CD8-positive, alpha-beta memory T cell (primary cell): ENCODE results near the gene PTMA. TPM values are rescaled to one million over a fixed set of nuclear protein-coding genes. Genes with fewer than 3 reads are reported as not detected.
A peak's percentile ranks its signal among the peaks of the same experiment; 100 is the strongest.

Experiments used
- CTCF ChIA-PET: fragments of 350-600 bp; sonication (Branson Sonifier 250); formaldehyde crosslinking; loops from one replicate; lab custom pipeline; 2021; ENCODE audit warnings: antibody characterized with exemption; lab: Charles Lee
- POLR2A ChIA-PET: fragments of 350-600 bp; sonication (Branson Sonifier 250); formaldehyde crosslinking; loops from one replicate; lab custom pipeline; 2021; ENCODE audit warnings: antibody characterized with exemption; lab: Charles Lee
- DNase-seq, 5 donors: peaks; one replicate each; pipeline versions ENCODE4 v3.0.0 to v3.0.0-alpha.2; 2020 to 2022; ENCODE audit warnings: mixed read lengths in 1 of 5
- H3K27ac ChIP-seq: one replicate; pipeline ENCODE4 v1.7.0; 2013; ENCODE audit warnings: low read depth, mild to moderate bottlenecking, low read length, moderate library complexity
- H3K27me3 ChIP-seq: 2 replicates; pipeline ENCODE4 v1.7.0; 2013; ENCODE audit warnings: low read length, mild to moderate bottlenecking; ENCODE audit not compliant: insufficient read depth, poor library complexity, severe bottlenecking
- H3K36me3 ChIP-seq: 2 replicates; pipeline ENCODE4 v1.7.0; 2013; ENCODE audit warnings: mild to moderate bottlenecking, low read length, moderate library complexity; ENCODE audit not compliant: insufficient read depth
- H3K4me1 ChIP-seq: 2 replicates; pipeline ENCODE4 v1.7.0; 2013; ENCODE audit warnings: mild to moderate bottlenecking, low read length, moderate library complexity; ENCODE audit not compliant: insufficient read depth
- H3K4me3 ChIP-seq: 2 replicates; pipeline ENCODE4 v1.7.0; 2013; ENCODE audit warnings: mild to moderate bottlenecking, low read length
- H3K9me3 ChIP-seq: 2 replicates; pipeline ENCODE4 v1.7.0; 2013; ENCODE audit warnings: mild to moderate bottlenecking, low read length
- H3K27ac Mint-ChIP-seq, 8 donors: one replicate each; pipeline ENCODE4 v1.8.0; 2020 to 2021; ENCODE audit warnings: mixed read lengths in 8 of 8, mild to moderate bottlenecking in 6 of 8, inconsistent platforms in 3 of 8, moderate library complexity in 3 of 8
- H3K27me3 Mint-ChIP-seq, 2 donors: one replicate each; pipeline ENCODE4 v1.8.0; 2020 to 2021; ENCODE audit warnings: mixed read lengths in 2 of 2, mild to moderate bottlenecking in 1 of 2, moderate library complexity in 1 of 2
- H3K36me3 Mint-ChIP-seq, 3 donors: one replicate each; pipeline ENCODE4 v1.8.0; 2020 to 2021; ENCODE audit warnings: mixed read lengths in 3 of 3, inconsistent platforms in 1 of 3, mild to moderate bottlenecking in 1 of 3
- H3K4me1 Mint-ChIP-seq, 3 donors: one replicate each; pipeline ENCODE4 v1.8.0; 2020 to 2021; ENCODE audit warnings: mixed read lengths in 3 of 3, inconsistent platforms in 1 of 3, mild to moderate bottlenecking in 1 of 3
- H3K4me3 Mint-ChIP-seq, 7 donors: one replicate each; pipeline ENCODE4 v1.8.0; 2020 to 2021; ENCODE audit warnings: mixed read lengths in 7 of 7, mild to moderate bottlenecking in 6 of 7, moderate library complexity in 4 of 7, inconsistent platforms in 2 of 7
- H3K9me3 Mint-ChIP-seq, 5 donors: one replicate each; pipeline ENCODE4 v1.8.0; 2020 to 2022; ENCODE audit warnings: mixed read lengths in 5 of 5, mild to moderate bottlenecking in 3 of 5, moderate library complexity in 2 of 5, inconsistent platforms in 1 of 5
- polyA plus RNA-seq: library from polyadenylated mRNA; unstranded; fragments of 300-500 nt; fragmentation: Illumina TruSeq; gene quantifications from one replicate; pipeline ENCODE4 v1.2.3, GENCODE V29; 2021
- total RNA-seq, 2 experiments: library from RNA; stranded (reverse); gene quantifications; one replicate each; pipeline ENCODE4 v1.2.3, GENCODE V29; 2021

Gene PTMA
- total and polyA plus RNA-seq, 3 experiments from 2014 or later = 1,830 to 2,474 (median 2,403) TPM

DNA sequence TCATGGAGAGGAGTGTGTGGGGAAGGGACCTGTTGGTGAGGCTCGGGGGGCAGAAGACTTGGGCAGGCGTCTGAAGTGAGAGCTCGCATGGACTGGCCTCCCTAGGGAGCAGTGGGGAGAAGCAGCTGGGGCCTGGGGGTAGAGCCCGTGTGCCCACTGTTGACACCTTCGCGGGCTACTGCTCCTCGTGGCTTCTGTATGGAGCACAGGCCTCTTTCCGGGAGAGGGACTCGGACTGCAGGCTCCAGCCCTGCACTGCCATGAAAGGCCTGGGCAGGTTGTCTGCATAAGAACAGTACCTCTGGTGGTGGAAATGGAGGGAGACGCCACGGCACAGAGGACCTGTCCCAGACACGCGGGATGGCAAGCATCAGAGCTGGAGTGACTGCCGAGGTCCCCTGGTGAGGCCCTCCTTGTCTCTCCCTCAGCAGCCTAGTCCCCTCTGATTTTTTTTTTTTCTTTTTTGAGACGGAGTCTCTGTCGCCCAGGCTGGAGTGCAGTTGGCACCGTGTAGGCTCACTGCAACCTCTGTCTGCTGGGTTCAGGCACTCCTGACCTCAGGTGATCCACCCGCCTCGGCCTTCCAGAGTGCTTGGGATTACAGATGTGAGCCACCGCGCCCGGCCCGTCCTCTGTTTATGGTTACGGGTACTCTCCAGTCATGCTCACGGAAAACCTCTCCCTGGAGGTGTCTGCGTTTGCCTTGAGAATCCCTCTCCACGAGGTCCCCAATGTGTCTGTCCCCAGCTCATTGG lies 44.7 kb upstream of the PTMA start:
- Mint-ChIP-seq H3K27ac (peak overlapping the region; percentile 15 to 97 (median 96)), H3K4me1 (peaks cover 7 to 15% (median 12%) of the 10 kb centered on the region in 3 donors)
- no peak overlapping the region for H3K4me3 ChIP-seq

DNA sequence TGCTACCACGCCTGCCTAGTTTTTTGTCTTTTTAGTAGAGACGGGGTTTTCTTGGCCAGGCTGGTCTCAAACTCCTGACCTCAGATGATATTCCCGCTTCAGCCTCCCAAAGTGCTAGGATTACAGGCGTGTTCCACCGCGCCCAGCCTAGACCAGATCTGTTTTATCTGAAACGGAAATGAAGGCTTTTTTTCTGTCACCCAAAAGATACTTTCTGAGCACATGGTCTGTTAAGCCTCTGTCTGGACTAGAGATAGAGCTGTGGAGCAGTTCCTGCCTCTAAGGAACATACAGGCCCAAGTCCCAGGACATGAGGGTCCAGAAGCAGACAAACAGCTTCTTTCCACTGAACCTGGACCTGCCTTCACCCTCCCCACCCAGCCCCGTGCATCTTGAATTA lies 43.6 kb upstream of the PTMA start:
- H3K4me3 Mint-ChIP-seq = no peak overlapping the region
- peak overlapping the region in 1 of 8 donors; percentile 96 for H3K27ac Mint-ChIP-seq
- no peak for DNase-seq
- H3K4me1 Mint-ChIP-seq = peaks cover 7 to 15% (median 12%) of the 10 kb centered on the region in 3 donors
- H3K4me1 ChIP-seq = peaks cover 11% of the 10 kb centered on the region
- H3K36me3 ChIP-seq = no peaks in the 10 kb centered on the region
- H3K9me3 Mint-ChIP-seq = peaks cover 0 to 4% (median 0%) of the 10 kb centered on the region in 5 donors
- no peaks in the 10 kb centered on the region for H3K9me3 ChIP-seq
- peaks cover 0 to 2% (median 0%) of the 10 kb centered on the region in 3 donors for H3K36me3 Mint-ChIP-seq
- CTCF ChIA-PET = interaction anchor here (2.6 to 10.1 kb wide), 2 partner anchors 10 to 50 kb away, joined by 9 to 84 read pairs; no protein-coding TSS in a partner anchor
- no peak overlapping the region for H3K27ac ChIP-seq
- no peaks in the 10 kb centered on the region for H3K27me3 Mint-ChIP-seq
- no peaks in the 10 kb centered on the region for H3K27me3 ChIP-seq
- H3K4me3 ChIP-seq = no peak overlapping the region
- POLR2A ChIA-PET = no interaction called here

More for the DNA sequence above, 44.7 kb upstream of the PTMA start:
- ChIA-PET CTCF (interaction anchor here (0.8 to 10.1 kb wide), 3 partner anchors 12 to 50 kb away, joined by 3 to 84 read pairs (median 23); no protein-coding TSS in a partner anchor), POLR2A (no interaction called here)
- H3K36me3 ChIP-seq = no peaks in the 10 kb centered on the region
- no peaks in the 10 kb centered on the region for H3K9me3 ChIP-seq
- Mint-ChIP-seq H3K4me3 (peak overlapping the region in 6 of 7 donors; percentile 74 to 88 (median 79)), H3K9me3 (peaks cover 0 to 4% (median 0%) of the 10 kb centered on the region in 5 donors), H3K36me3 (peaks cover 0 to 2% (median 0%) of the 10 kb centered on the region in 3 donors), H3K27me3 (peaks cover 0 to 3% of the 10 kb centered on the region in 2 donors)
- no peaks in the 10 kb centered on the region for H3K27me3 ChIP-seq
- H3K27ac ChIP-seq = no peak overlapping the region
- peaks cover 11% of the 10 kb centered on the region for H3K4me1 ChIP-seq
- DNase-seq = no peak

DNA sequence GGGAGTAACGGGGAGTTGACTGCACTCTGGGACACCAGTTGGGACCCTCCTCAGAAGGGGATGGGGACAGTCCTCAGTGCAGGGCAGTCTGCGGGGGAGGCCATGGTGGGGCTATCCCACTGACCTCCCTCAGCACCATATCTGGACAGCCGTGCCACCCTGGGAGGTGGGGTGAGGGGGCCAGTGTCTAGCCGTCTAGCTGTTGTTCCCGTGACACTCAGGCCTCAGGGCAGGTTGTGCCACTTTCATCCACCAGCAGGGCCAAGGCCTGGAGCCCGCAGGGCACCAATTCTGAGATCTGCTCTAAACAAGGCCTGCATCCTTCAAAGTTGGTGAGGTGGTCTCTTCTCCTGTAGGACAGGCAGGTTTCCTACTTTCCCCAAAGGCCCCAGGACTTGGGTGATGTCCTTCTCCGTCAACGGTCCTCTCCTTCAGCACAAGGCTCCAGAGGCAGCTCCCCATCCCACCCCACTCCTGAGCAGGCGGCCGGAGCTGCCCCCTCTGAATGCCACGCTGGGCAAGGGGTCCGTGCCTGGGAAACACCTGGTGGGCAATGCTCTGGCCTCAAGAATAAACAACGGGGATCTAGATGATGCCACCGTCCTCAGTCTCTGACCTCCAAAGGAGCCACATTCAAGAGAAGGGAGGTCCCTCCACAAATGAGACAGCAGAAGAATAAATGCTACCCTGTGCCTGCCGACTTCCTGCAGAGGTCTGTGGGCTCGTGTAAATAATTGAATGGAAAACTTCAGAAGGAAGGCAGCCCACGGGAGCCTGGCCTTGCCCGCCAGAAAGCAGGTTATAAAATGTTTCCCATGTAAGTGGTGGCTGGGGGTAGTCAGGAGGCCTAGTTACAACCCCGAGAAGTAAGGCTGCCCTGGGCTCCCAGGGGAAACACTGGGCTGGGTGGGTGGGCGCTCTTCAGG lies 42.8 kb upstream of the PTMA start:
- H3K4me3 Mint-ChIP-seq = peak overlapping the region in 1 of 7 donors; percentile 9
- Histone ChIP-seq H3K27ac (peak overlapping the region; percentile 61), H3K4me3 (no peak overlapping the region), H3K4me1 (peaks cover 11% of the 10 kb centered on the region), H3K9me3 (no peaks in the 10 kb centered on the region), H3K36me3 (no peaks in the 10 kb centered on the region), H3K27me3 (no peaks in the 10 kb centered on the region)
- DNase-seq = no peak
- H3K36me3 Mint-ChIP-seq = peaks cover 0 to 2% (median 0%) of the 10 kb centered on the region in 3 donors
- peak overlapping the region in 1 of 8 donors; percentile 25 for H3K27ac Mint-ChIP-seq
- peaks cover 0 to 4% (median 0%) of the 10 kb centered on the region in 5 donors for H3K9me3 Mint-ChIP-seq
- no peaks in the 10 kb centered on the region for H3K27me3 Mint-ChIP-seq
- ChIA-PET POLR2A (no interaction called here), CTCF (interaction anchor here (0.6 to 10.1 kb wide), 3 partner anchors 10 to 49 kb away, joined by 3 to 84 read pairs (median 9); no protein-coding TSS in a partner anchor)
- peaks cover 7 to 15% (median 12%) of the 10 kb centered on the region in 3 donors for H3K4me1 Mint-ChIP-seq

DNA sequence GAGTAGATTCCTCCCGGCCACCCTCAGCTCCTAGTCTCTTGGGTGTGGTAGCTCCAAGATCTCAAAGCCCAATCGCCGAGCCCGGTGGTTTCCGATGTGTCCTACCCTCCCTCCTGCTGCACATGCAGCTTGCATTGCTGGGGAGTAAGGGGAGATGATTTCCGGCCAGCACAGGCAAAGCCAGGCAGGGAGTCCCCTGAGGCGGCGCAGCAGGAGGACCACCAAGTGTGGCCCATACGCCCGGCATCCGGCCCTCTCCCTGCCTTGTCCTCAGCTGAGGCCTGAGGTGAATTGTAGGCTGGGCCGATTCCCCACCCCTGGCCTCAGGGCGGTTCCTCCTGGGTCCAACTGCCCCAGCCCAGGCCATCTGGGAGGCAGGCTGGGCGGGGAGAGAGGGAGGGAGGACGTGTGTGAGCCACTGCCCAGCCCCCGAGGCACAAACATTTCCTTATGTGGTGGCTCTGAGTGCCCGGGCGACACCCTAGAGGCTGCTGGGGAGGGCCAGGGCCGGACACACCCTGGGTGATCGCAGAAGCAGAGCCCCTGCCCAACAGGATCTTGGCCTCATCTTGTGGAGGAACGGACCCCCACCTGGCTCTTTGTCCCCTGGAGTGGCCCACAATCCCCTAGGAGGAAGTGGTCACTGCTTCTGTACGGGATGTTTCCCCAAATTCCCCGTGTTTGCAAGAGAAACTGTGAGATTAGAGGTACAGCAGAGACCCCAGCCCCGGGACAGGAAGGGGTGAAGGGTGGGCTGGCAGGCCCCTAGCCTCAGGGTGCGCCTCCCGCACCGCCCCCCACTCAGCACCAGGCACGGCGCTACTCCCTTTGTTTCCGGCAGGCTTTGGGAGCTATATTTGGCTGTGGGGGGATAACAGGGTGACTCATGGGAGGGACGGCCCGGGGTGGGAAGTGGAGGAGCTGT lies 41.9 kb upstream of the PTMA start:
- Histone ChIP-seq H3K36me3 (no peaks in the 10 kb centered on the region), H3K9me3 (no peaks in the 10 kb centered on the region), H3K27ac (peak overlapping the region; percentile 61), H3K4me1 (peaks cover 8% of the 10 kb centered on the region), H3K27me3 (no peaks in the 10 kb centered on the region), H3K4me3 (no peak overlapping the region)
- Mint-ChIP-seq H3K27me3 (no peaks in the 10 kb centered on the region), H3K36me3 (peaks cover 0 to 2% (median 0%) of the 10 kb centered on the region in 3 donors), H3K9me3 (peaks cover 0 to 4% (median 0%) of the 10 kb centered on the region in 5 donors), H3K4me3 (no peak overlapping the region), H3K27ac (no peak overlapping the region), H3K4me1 (peaks cover 7 to 11% (median 10%) of the 10 kb centered on the region in 3 donors)
- ChIA-PET CTCF (interaction anchor here (0.6 to 10.1 kb wide), 7 partner anchors 9 to 53 kb away, joined by 3 to 84 read pairs (median 4); no protein-coding TSS in a partner anchor), POLR2A (interaction anchor here (0.9 kb wide), 1 partner anchor 17 kb away, joined by 4 read pairs; no protein-coding TSS in a partner anchor)
- DNase-seq = no peak

DNA sequence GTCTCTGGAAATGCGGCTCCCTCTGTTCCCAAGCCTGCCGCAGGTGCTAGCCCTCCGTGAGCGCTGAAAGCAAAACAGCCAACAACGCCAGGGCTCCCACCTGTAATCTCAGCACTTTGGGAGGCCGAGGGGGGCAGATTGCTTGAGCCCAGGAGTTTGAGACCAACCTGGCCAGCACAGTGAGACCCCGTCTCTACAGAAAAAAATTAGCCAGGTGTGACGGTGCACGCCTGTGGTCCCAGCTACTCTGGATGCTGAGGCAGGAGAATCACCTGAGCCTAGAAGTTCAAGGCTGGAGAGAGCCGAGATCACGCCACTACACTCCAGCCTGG lies 41.3 kb upstream of the PTMA start:
- Mint-ChIP-seq H3K4me3 (no peak overlapping the region), H3K36me3 (no peaks in the 10 kb centered on the region), H3K27me3 (no peaks in the 10 kb centered on the region), H3K4me1 (peaks cover 4 to 6% (median 5%) of the 10 kb centered on the region in 3 donors), H3K9me3 (peaks cover 0 to 4% (median 0%) of the 10 kb centered on the region in 5 donors), H3K27ac (no peak overlapping the region)
- no peak for DNase-seq
- POLR2A ChIA-PET = interaction anchor here (0.6 to 0.9 kb wide), 2 partner anchors 16 to 17 kb away, joined by 3 to 4 read pairs; no protein-coding TSS in a partner anchor
- no peaks in the 10 kb centered on the region for H3K9me3 ChIP-seq
- no peaks in the 10 kb centered on the region for H3K27me3 ChIP-seq
- H3K4me3 ChIP-seq = no peak overlapping the region
- peaks cover 5% of the 10 kb centered on the region for H3K4me1 ChIP-seq
- H3K27ac ChIP-seq = peak overlapping the region; percentile 61
- CTCF ChIA-PET = interaction anchor here (1.1 to 10.1 kb wide), 6 partner anchors 8 to 53 kb away, joined by 3 to 84 read pairs (median 4); no protein-coding TSS in a partner anchor
- no peaks in the 10 kb centered on the region for H3K36me3 ChIP-seq

DNA sequence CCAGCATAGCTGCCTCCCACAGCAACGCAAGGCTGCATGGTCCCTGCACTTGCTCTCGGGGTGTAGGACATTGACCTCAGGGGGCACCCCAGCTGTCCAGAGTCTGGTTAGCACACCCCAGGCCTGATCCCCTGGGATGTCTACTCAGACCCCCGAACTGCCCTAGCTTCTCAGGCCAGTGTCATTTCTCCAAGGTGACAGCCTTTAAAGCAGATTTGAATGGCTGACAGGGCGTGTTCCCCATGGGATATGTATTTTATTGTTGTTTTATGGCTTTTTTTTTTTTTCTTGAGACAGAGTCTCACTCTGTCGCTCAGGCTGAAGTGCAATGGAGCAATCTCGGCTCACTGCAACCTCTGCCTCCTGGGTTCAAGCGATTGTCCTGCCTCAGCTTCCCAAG lies 40.8 kb upstream of the PTMA start:
- H3K4me1 Mint-ChIP-seq = peaks cover 4 to 6% (median 5%) of the 10 kb centered on the region in 3 donors
- POLR2A ChIA-PET = interaction anchor here (0.6 to 0.9 kb wide), 2 partner anchors 16 to 18 kb away, joined by 3 to 4 read pairs; no protein-coding TSS in a partner anchor
- H3K27ac ChIP-seq = no peak overlapping the region
- no peaks in the 10 kb centered on the region for H3K27me3 ChIP-seq
- no peaks in the 10 kb centered on the region for H3K27me3 Mint-ChIP-seq
- H3K9me3 ChIP-seq = no peaks in the 10 kb centered on the region
- DNase-seq = no peak
- no peaks in the 10 kb centered on the region for H3K36me3 ChIP-seq
- CTCF ChIA-PET = interaction anchor here (1.1 to 10.1 kb wide), 5 partner anchors 8 to 54 kb away, joined by 3 to 84 read pairs (median 4); no protein-coding TSS in a partner anchor
- no peak overlapping the region for H3K4me3 ChIP-seq
- H3K4me1 ChIP-seq = peaks cover 5% of the 10 kb centered on the region
- H3K4me3 Mint-ChIP-seq = no peak overlapping the region
- no peaks in the 10 kb centered on the region for H3K36me3 Mint-ChIP-seq
- no peak overlapping the region for H3K27ac Mint-ChIP-seq
- peaks cover 0 to 4% (median 0%) of the 10 kb centered on the region in 5 donors for H3K9me3 Mint-ChIP-seq
